Epidermal melanocyte (primary cell): ENCODE data around the gene FOXP1.
"Not testable (repeated sequence)": the region's sequence is repeated elsewhere in the genome, so short reads cannot be mapped to it uniquely, and the experiment has no call there.

Experiments
- DNase-seq: peaks from one replicate; pipeline ENCODE4 v3.0.0; 2011; ENCODE audit warnings: low spot score; ENCODE audit not compliant: insufficient read length

FOXP1 gene

GRCh38 chr3:71532639-71533395, 50.7 kb downstream of the FOXP1 start:
- DNase-seq: no peak

- DNase-seq: no peak
Observed at GRCh38 chr3:71530903-71531530, 52.5 kb downstream of the FOXP1 start.

DNA sequence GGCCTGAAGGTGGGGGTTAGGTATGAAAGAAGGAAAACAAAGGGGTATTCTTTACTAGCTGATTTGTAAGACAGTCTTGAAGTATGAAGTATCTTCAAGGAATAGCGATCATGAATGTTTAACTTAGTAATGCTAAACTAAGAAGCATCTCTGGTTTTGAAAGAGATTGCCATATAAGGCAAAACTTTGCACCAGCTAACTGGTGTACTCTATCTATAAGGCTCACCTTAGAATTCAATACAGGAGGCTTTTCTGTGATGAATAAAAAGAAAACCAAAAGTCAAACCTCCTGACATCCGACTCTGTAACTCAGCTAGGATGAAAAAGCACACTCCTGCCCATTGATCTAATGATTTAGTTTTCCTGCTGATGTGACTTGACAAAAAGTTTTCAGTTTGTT, 54.7 kb downstream of the FOXP1 start:
- DNase-seq: no peak

- DNase-seq: not testable (repeated sequence)
Observed at GRCh38 chr3:71526448-71526847, 57.1 kb downstream of the FOXP1 start.

GRCh38 chr3:71525391-71525790, 58.1 kb downstream of the FOXP1 start:
- DNase-seq: no peak

DNA sequence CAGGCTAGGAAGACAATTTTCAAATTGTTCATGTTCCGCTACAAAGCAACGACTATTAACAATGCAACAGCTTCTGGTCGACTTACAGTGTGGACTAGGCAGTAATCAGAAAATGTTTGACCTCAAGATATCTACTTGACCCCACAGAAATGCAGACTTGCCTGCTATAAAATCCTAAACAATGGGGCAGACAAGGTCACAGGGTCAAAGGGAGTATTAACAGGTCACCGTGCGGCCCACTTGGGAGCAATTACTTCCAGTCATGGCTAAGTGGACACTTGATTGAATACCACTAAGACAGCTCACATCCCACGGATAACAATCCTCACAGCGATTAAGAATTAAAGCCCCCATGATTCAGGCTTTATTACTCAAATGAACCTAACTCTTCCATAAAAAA, 58.9 kb downstream of the FOXP1 start:
- DNase-seq: no peak

DNA sequence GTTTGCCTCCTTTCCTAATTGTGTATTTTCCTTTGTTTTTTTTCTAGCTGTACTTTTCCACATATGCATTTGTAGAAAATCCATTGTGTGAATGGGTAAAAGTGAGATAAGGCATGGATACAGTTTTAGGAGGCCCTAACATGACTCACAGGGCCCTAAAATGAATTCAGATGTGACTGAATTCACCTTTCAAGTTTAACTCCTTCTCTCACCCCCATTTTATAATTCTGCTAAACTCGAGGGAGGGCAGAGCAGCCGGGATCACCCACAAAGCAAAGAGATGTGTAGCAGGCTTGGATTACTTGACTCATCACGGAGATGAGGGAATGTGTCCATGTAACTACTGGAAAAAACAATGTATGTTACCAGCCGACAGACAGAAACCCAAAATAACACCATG, 59.9 kb downstream of the FOXP1 start:
- no peak for DNase-seq

DNA sequence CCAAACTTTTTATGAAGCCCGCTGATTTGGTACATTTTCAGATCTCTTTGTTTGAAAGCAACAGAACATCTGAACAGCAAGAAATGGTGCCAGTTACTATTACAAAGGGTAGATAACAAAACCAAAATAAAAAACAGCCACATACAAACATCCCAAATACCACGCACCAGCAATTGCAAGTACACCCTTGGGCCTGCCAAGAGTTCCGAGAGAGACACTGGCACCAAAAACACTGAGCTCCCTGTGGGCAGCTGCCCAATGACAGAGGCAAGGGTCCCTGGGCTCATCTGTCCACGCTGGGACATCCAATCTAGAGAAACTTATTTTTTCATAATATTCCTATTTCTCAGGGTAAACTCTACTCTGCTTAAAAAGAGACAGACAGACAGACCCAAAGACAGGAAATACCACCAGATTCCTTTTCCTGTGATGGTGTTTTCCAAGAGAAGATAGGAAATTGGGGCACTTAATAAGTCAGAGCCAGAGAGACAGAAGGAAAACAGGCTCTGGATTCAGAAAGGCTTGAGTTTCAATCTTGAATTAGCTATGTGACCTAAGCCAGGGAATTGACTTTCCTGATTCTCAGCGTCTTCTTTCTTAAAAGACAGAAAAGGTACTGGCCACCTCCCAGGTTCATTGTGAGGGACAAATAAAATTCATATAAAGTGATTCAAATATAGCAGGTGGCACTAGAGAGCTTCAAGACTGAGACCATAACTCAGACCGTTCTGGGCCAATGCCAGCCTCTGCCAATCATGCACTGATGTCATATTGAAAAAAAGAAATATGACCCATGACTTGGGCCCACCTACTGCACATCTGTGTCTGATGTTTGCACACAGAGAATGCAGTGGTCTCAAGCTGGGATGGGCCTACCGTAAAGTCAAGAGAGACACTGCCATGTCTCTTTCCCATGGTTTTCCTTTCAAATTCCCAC, 61.3 kb downstream of the FOXP1 start:
- no peak for DNase-seq

- DNase-seq: no peak
Observed at GRCh38 chr3:71521021-71521352, 62.5 kb downstream of the FOXP1 start.

- DNase-seq: no peak
Observed at GRCh38 chr3:71520161-71521020, 63.1 kb downstream of the FOXP1 start.

DNA sequence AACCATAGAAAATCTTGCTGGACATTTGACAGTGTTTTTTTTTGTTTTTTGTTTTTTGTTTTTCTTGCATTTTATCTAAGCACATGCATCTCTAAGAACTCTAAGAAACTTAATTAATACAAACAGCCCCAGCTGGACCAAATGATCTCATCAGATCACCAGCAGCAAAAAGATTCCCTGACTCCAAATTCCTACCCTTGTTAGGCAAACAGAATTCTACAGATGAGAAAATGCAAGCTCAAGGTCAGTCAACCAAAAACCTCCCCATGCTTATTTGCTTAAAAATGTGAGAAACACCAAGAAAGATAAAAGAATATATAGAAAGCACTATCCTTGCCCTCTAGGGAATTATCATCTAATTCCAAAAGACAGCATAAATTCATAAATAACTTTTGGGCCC, 65.4 kb downstream of the FOXP1 start:
- DNase-seq: no peak

- DNase-seq: no peak
Observed at GRCh38 chr3:71517271-71517791, 66.2 kb downstream of the FOXP1 start.

GRCh38 chr3:71515636-71516365, 67.7 kb downstream of the FOXP1 start:
- no peak for DNase-seq

DNA sequence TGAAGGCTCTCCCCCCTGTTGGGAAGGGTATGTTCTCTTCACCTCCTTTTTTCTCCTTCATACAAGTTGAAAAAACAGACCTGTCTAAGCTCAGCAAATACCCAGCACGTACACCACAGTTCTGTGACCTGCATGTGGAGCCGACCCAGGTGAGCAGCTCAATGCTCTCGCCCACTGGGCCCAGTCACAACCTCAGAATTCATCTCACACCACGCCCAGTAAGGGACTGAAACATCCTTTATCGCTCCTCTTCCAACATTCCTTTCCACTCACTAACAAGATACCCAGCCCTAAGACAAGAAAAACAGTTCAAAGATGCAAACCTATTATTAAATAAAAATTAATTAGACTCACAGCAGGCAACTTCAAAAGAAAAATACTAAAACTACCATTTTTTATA, 68.9 kb downstream of the FOXP1 start:
- no peak for DNase-seq

DNA sequence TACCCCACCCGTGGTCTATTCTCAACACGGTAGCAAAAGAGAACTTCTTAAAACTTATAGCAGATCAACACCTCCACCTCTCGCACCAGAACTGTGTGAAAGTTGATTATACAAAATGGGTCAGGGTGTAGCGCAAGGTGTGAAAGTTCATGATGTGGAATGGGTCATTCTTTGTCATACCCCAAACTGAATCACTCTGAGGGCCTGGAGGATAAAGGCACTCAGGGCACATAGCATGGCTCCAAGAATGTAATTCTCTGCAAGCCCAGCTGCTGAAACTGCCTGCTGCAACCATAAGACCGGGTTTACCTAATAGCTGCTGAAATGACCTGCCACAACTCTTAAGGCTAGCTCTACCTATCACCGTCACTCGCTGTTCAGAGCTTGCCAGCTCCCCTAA, 70.0 kb downstream of the FOXP1 start:
- DNase-seq: no peak

DNA sequence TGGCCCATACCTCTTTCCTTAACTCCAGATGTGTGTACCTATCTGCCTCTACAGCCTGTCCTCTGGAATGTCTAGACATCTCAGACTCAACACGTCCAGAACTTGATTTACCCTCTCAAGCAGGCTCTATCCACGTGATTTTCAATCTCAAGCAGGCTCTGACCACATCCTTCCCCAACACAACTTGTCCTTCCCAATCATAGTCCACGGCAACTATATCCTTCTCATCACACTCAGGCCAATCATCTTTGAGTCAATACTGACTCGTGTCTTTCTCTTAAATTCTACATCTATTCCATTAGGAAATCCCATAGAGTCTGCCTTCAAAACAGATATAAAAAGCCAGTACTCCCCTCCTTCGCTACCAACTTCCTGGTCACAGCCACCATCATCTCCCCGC, 70.4 kb downstream of the FOXP1 start:
- DNase-seq: no peak

DNA sequence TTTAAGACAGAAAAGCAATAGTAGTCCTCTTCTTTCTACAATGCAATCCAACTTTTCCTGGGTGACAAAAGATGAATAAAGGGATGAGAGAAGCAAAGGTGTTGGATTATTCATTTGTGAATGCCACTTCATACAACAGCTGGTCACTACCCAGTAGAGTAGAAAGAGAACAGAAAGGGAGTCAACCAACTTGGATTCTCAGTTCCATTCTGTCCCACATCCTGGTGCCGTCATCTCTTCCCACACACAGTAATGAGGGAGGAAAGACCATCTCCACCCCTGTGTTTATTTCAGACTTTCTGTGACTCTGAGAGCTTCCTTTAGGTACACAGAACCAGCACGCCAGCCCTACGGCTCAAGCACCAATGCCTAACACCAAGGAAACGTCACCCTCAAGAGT, 71.0 kb downstream of the FOXP1 start:
- DNase-seq: no peak

DNA sequence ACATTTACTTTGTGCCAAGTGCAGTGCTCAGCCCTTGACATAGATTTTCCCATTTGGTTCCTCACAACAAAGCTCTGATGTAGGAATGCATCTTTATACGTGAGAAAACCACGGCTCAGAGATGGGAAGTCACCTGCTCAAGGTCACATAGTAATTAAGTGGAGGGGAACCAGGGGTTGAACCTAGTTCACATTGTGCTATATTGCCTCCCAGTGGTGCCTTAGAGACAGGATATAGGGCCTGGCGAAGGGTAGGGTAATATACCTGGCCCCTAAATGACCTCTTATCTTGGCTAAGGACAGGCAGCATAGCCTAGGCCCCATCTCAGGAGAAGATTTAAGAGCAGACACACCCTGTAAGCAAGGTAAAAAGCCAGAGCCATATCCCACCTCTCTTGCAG, 71.5 kb downstream of the FOXP1 start:
- no peak for DNase-seq

DNA sequence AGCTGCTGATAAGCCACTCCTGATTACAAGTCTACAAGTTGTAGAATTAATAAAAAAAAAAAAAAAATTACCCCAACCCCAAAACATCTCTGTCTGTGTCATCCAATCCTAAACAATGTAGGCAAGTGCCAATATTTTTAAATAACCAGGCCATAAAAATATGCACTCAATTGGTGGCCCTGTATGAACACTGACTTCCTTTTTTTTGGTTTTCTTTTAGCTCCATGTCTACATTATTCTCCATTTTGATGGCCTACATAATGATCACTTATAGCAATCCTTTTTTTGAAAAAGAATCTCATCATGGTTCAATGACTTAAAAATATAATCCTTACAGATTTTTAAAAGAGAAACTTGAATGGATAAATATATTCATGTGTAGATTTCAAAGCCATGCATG, 72.1 kb downstream of the FOXP1 start:
- DNase-seq: no peak

- no peak for DNase-seq
Observed at GRCh38 chr3:71511037-71511436, 72.5 kb downstream of the FOXP1 start.
